Sigmoid colon (tissue), 7 donors: ENCODE measurements around the gene POLR3K. TPM values are rescaled to one million over a fixed set of nuclear protein-coding genes. Genes with fewer than 3 reads are reported as not detected.

Source experiments
- DNase-seq: peaks from one replicate; pipeline ENCODE4 v3.0.0-alpha.2; 2019
- H3K27ac ChIP-seq, 4 donors: fragments of 200-600 bp; sonication (generic); one replicate each; pipeline ENCODE4 v1.5.1; 2016 to 2019; ENCODE audit warnings: mild to moderate bottlenecking in 1 of 4
- H3K27me3 ChIP-seq, 3 donors: fragments of 200-600 bp; sonication (generic); one replicate each; pipeline ENCODE4 v1.5.1; 2019; ENCODE audit warnings: mild to moderate bottlenecking in 1 of 3
- H3K36me3 ChIP-seq, 4 donors: fragments of 200-600 bp; sonication (generic); one replicate each; pipeline ENCODE4 v1.5.1; 2016 to 2019
- H3K4me1 ChIP-seq, 4 donors: fragments of 200-600 bp; sonication (generic); one replicate each; pipeline ENCODE4 v1.5.1; 2017 to 2019
- H3K4me3 ChIP-seq, 4 donors: fragments of 200-600 bp; sonication (generic); one replicate each; pipeline ENCODE4 v1.5.1; 2017 to 2019; ENCODE audit warnings: mild to moderate bottlenecking in 2 of 4, moderate library complexity in 1 of 4
- H3K9me3 ChIP-seq, 4 donors: fragments of 200-600 bp in 3 of 4; sonication (generic) in 3 of 4; one replicate each; pipeline versions ENCODE4 v1.5.1 to v1.6.1; 2013 to 2019
- CTCF ChIP-seq, 4 experiments: fragments of 450-650 bp in 3 of 4; fragments of 200-600 bp in 1 of 4; IDR thresholded peaks; one replicate each; pipeline ENCODE4 v1.5.1; 2016 to 2019; ENCODE audit warnings: antibody characterized with exemption in 4 of 4, mild to moderate bottlenecking in 3 of 4, moderate library complexity in 2 of 4
- EP300 ChIP-seq, 4 donors: sonication (generic); formaldehyde crosslinking; IDR thresholded peaks; one replicate each; pipeline ENCODE4 v1.6.1; 2017; ENCODE audit warnings: antibody characterized with exemption in 4 of 4
- POLR2A ChIP-seq, 2 donors: fragments of 450-650 bp; IDR thresholded peaks; one replicate each; pipeline ENCODE4 v1.6.1; 2016; ENCODE audit warnings: antibody characterized with exemption in 2 of 2, mild to moderate bottlenecking in 2 of 2, moderate library complexity in 2 of 2
- POLR2AphosphoS5 ChIP-seq, 4 donors: sonication (generic); formaldehyde crosslinking; IDR thresholded peaks; one replicate each; pipeline ENCODE4 v1.6.1; 2017; ENCODE audit warnings: antibody characterized with exemption in 4 of 4
- WGBS, 2 donors: extraction: QIAGEN DNeasy Blood & Tissue Kit; methylation state at CpG; one replicate each; pipeline ENCODE4 v1.1.7; 2013; 5-methylcytosine and 5-hydroxymethylcytosine counted together
- intact Hi-C: fragments of 100-400 bp; cut with DNase I; formaldehyde crosslinking; loops from one replicate; pipeline ENCODE4 v1.15.1; 2023
- polyA plus RNA-seq, 3 donors: library from polyadenylated mRNA; stranded (reverse); fragments of 200-250 nt; gene quantifications; one replicate each; pipeline ENCODE4 v1.2.3, GENCODE V29; 2013
- total RNA-seq, 4 donors: library from RNA; depleted of rRNA; stranded (reverse); fragments of >200 nt; gene quantifications; one replicate each; pipeline ENCODE4 v1.1.0, GENCODE V29; 2016
- donor health status: healthy with polysubstance abuse.
- donor health status: Bipolar disorder and iron deficiency.
- donor health status: healthy.

The POLR3K gene
- total and polyA plus RNA-seq, 7 donors = 1.7 to 22.1 (median 6.4) TPM

- intact Hi-C loops = no loop called here
- Histone ChIP-seq H3K27me3 (no peaks in the 10 kb centered on the region), H3K9me3 (no peaks in the 10 kb centered on the region), H3K4me1 (peaks cover 0 to 3% (median under 1%) of the 10 kb centered on the region in 4 donors), H3K36me3 (peaks cover 16 to 93% (median 62%) of the 10 kb centered on the region in 4 donors), H3K27ac (no peak overlapping the region), H3K4me3 (no peak overlapping the region)
- TF ChIP-seq EP300 (IDR thresholded peaks at IDR 0.05) = no peak
- no peak for TF ChIP-seq POLR2A (IDR thresholded peaks at IDR 0.05)
- no peak for TF ChIP-seq POLR2AphosphoS5 (IDR thresholded peaks at IDR 0.05)
- TF ChIP-seq CTCF (IDR thresholded peaks at IDR 0.05) = no peak
- WGBS, 2 donors = 87 to 89% methylated on average over 14 of the region's 14 CpGs
- no peak for DNase-seq
Observed at GRCh38 chr16:59440-60059, 6.1 kb upstream of the POLR3K start.

- DNase-seq = no peak
- intact Hi-C loops = no loop called here
- 87 to 91% methylated on average over 29 of the region's 29 CpGs for WGBS, 2 donors
- Histone ChIP-seq H3K4me1 (peaks cover 0 to 10% (median 6%) of the 10 kb centered on the region in 4 donors), H3K9me3 (no peaks in the 10 kb centered on the region), H3K4me3 (no peak overlapping the region), H3K36me3 (peaks cover 16 to 85% (median 58%) of the 10 kb centered on the region in 4 donors), H3K27me3 (no peaks in the 10 kb centered on the region), H3K27ac (no peak overlapping the region)
- TF ChIP-seq POLR2A (IDR thresholded peaks at IDR 0.05) (no peak), EP300 (IDR thresholded peaks at IDR 0.05) (no peak), POLR2AphosphoS5 (IDR thresholded peaks at IDR 0.05) (no peak)
Observed at GRCh38 chr16:58491-59439, 5.4 kb upstream of the POLR3K start.

GRCh38 chr16:57711-58110 is 4.3 kb upstream of the POLR3K start:
- no peak overlapping the region for H3K27ac ChIP-seq
- TF ChIP-seq CTCF (IDR thresholded peaks at IDR 0.05) (no peak), EP300 (IDR thresholded peaks at IDR 0.05) (no peak), POLR2AphosphoS5 (IDR thresholded peaks at IDR 0.05) (no peak), POLR2A (IDR thresholded peaks at IDR 0.05) (no peak)
- peaks cover 8 to 75% (median 49%) of the 10 kb centered on the region in 4 donors for H3K36me3 ChIP-seq
- intact Hi-C loops = no loop called here
- H3K9me3 ChIP-seq = no peaks in the 10 kb centered on the region
- DNase-seq = no peak
- no peaks in the 10 kb centered on the region for H3K27me3 ChIP-seq
- no peak overlapping the region for H3K4me3 ChIP-seq
- H3K4me1 ChIP-seq = peaks cover 0 to 11% (median 8%) of the 10 kb centered on the region in 4 donors
- 82% methylated on average over 8 of the region's 8 CpGs for WGBS, 2 donors

- WGBS, 2 donors = 90 to 95% methylated on average over 17 of the region's 17 CpGs
- no peak overlapping the region for H3K27ac ChIP-seq
- H3K27me3 ChIP-seq = no peaks in the 10 kb centered on the region
- peaks cover 0 to 61% (median 37%) of the 10 kb centered on the region in 4 donors for H3K36me3 ChIP-seq
- H3K9me3 ChIP-seq = no peaks in the 10 kb centered on the region
- TF ChIP-seq POLR2AphosphoS5 (IDR thresholded peaks at IDR 0.05) = no peak
- no peak for TF ChIP-seq POLR2A (IDR thresholded peaks at IDR 0.05)
- TF ChIP-seq EP300 (IDR thresholded peaks at IDR 0.05) = no peak
- no peak for TF ChIP-seq CTCF (IDR thresholded peaks at IDR 0.05)
- peaks cover 0 to 25% (median 16%) of the 10 kb centered on the region in 4 donors for H3K4me1 ChIP-seq
- DNase-seq = no peak
- no peak overlapping the region for H3K4me3 ChIP-seq
- intact Hi-C loops = no loop called here
Observed at GRCh38 chr16:56231-56927, 3.0 kb upstream of the POLR3K start.
